ENCODE measurements around the gene UBE3B.

DNA sequence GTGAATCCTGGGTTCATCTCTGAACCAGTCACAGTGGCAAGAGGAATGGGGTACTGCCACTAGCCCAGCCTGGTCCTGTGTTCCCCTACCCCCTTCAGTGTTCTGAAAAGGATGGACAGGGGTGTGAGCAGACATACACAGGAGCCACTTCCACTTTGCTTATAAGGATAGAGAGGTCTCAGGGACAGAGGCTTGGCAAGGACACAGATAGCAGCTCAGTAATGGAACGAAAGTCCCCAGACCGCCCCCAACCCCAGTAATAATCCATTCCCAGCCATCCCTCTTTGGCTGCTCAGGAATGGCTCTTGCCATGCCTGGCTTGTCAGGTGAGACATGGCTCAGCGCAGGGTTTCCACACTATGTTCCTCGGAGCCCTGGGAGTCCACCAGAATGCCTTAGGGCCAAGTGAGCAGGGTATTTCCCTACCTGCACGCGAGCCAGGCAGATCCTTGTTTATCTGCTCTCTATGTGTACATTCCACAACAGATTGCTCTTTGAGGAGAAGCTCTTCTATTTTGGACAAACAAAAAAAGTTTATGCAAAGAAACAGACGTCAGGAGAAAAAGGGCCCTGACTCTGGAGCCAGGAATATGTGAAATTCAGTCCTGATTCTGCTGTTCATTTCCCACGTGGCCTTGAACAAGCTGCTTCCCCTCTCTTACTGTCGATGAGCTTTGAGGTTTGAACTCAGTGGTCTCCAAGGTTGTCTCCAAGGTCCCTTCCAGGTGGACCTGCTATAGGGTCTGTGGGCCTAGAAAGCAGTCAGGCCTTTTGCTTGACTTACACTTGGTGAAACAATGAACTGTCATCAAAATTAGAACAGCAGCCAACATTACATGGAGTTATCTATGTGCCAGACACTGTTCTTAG is 10.0 kb downstream of the UBE3B start:
- no peak for TF ChIP-seq CTCF (IDR thresholded peaks at IDR 0.05; ENCODE audit: low read depth, low read length)
- TF ChIP-seq POLR2A (IDR thresholded peaks at IDR 0.05; ENCODE audit: extremely low read depth, insufficient read length): no peak

Measured in NB4 (cell line).